HG03060 (cell line): ENCODE results near the gene CD276.
"Not testable (repeated sequence)": the region's sequence is repeated elsewhere in the genome, so short reads cannot be mapped to it uniquely, and the experiment has no call there.

Experiments used
- ATAC-seq: cut with Tn5 transposase; IDR thresholded peaks from one replicate; pipeline ENCODE4 v1.9.1; 2021; ENCODE audit warnings: low read depth, moderate number of reproducible peaks; ENCODE audit not compliant: unreplicated experiment

CD276 gene

DNA sequence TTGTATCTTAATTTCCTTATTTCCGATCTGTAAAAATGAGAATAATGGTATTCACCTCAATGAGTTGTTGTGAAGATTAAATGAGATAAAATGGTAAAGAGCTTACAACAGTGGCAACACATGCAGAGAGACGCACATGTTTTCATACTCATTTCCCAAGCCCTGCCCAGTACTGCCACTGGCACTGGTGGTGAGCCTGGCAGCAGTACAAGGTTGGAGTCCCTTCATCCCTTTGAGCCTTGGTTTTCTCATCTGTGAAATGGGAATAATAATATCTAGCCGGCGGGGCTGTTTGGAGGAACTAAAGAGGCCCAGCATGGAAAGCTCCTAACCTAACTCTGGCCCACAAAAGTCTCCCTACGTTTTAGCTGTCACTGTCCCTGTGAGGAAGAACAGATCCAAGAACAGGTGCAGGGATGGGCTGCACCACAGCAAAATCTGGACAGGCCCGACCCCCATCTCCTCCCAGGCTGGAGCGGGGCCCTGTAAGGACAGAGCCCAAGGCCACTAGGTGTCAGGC, 866 bp upstream of the CD276 start:
- no peak for ATAC-seq

DNA sequence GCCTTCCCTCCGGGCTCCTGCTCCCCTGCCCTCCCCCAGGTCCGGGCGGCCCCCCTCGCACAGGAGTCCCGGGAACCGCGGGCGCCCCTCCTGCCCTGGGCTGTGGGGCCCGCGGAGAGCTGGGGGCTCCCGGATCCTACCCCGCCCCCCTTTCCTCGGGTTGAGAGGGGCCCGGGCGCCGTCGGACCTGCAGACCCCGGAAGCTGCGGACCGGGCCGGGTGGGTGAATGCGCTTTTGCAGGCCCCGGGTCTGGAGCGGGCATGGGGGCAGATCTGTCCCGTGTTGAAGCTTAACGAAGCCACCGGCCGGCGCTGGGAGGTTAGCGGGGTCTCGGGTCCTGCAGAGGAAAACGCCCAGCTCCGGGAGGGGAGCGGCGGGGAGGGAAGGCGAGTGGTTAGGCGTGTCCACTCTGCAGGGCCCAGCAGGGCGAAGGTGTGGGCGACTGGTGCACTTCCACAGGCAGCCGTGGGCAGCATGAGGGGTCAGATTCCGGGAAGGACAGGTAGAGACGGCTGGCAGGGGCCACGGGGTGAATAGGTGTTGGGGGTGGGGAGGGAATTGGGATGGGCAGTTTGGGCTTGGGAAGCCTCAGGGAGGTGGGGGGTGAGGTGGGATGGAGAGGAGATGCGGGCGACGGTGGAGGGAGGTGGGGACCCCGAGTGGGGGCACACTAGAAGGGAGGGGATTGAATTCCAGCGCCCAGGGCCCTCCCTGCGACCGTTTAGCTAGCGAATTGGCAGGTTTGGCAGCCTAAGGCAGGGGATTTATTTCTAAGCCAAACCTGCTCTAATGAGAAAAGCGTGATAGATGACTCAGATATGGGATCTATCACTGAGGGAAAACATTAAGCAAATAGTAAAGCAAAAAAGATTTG, 635 bp downstream of the CD276 start:
- no peak for ATAC-seq

DNA sequence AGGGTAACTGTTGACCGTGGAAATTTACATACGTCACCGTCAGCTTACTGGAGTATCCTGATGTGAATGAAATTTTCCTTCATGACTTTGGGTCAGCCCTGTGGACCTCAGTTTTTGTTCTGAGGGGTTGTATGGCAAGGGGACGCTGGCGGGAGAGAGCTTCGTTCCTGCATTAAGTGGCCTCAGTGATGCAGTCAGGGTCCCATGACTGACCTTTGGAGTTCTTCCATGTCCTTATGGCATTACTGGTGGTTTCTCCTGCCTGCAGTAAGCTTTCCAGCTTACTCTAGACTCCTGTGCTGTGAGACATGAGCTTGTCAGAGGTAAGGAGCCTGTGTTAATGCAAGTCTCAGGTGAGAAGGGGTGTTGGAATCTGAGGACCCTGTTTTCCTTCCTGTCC, 1.8 kb downstream of the CD276 start:
- no peak for ATAC-seq

DNA sequence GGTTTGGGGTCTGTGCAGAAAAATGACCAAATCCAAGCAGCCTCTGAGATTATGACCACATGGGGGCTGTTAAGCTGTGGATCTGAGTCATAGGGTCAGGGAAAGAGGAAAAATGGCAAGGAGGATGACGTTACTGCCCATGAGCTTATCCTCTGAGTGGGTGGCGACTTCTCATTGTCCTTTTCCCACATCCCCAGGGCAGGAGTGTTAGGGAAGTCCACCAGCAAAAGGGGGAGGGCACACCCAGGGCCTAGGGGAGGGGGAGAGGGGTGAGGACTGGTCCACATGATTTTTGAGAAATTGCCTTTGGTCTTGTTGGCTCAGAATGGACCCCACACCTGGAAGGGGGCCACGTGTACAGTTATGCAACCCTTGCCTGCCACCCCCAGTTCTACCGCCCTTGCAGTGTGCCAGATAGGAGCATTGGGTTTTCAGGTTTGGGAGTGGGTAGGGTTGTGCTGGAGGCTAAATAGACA, 2.6 kb downstream of the CD276 start:
- ATAC-seq = no peak

DNA sequence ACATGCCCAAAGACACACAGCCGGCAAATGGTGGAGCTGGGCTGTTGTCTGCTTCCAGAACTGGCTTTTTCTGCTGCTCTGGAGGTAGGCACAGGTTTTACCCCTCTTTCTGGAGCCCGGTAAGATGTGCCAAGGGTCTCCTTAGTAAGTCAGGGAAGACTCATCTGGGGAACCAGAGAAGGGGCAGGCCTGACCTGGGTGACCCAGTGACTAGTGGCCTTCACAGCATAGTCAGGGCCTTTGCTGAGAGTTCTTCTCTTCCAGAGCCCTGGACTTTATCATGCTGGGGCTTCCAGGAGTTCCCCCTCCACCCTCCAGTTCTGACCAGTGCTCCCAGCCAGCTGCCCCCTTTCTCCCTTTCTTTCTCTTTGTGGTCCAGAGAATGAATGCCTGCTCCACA, 3.2 kb downstream of the CD276 start:
- ATAC-seq = no peak

DNA sequence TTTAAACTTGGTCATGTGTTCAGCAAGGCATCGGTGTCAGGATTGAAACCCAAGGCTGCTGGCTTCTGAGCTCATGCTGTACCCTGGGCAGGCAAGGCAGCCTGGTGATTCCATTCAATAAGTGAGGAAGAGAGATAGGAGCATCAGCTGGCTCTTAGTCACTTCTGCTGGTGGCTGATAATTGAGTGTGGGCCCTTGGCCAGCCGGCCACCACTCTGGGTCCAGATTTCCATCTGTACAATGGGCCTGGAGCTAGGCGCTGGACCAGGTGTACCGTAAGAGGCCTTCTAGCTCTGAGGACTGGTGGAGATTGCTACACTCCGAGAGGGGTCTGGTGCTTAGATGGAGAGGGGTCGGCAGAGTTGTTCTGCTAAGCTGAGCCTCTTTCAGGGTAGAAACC, 4.3 kb downstream of the CD276 start:
- no peak for ATAC-seq

DNA sequence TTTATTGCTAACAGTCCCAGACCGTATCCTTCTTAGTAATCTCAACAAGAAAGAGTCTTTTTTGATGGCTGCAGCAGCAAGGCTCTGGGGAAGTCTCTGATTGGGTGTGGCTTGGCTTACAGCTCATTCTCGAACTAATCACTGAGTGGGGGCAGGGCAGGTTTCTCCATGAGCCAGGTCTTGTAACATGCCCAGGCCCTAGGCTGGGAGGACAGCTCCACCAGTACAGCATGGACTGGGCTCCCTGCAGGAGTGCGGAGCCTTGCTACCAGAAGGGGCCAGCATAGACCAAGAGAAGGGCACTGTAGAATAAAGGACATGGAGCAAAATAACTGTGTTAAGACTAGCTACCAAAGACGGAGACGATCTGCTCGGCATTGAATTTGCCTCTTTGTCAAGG, 7.2 kb downstream of the CD276 start:
- ATAC-seq = no peak

DNA sequence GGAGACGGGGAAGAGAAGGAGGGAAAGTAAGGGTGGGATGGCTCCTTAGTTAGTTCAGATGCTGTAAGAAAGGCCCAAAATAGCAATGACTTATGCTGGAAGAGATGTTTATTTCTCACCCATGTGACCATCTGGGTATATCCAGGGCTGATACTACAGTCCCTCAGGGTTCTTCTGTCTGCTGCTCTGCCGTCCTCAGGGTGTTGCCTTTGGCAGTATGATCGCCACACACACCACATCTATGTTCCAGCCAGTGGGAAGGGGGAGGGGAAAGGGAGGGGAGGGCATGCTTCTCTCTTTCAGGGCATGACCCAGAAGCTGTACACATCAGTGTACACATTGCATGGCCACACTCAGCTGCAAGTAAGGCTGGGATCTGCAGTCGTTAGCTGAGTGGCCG, 10.2 kb downstream of the CD276 start:
- ATAC-seq = no peak

DNA sequence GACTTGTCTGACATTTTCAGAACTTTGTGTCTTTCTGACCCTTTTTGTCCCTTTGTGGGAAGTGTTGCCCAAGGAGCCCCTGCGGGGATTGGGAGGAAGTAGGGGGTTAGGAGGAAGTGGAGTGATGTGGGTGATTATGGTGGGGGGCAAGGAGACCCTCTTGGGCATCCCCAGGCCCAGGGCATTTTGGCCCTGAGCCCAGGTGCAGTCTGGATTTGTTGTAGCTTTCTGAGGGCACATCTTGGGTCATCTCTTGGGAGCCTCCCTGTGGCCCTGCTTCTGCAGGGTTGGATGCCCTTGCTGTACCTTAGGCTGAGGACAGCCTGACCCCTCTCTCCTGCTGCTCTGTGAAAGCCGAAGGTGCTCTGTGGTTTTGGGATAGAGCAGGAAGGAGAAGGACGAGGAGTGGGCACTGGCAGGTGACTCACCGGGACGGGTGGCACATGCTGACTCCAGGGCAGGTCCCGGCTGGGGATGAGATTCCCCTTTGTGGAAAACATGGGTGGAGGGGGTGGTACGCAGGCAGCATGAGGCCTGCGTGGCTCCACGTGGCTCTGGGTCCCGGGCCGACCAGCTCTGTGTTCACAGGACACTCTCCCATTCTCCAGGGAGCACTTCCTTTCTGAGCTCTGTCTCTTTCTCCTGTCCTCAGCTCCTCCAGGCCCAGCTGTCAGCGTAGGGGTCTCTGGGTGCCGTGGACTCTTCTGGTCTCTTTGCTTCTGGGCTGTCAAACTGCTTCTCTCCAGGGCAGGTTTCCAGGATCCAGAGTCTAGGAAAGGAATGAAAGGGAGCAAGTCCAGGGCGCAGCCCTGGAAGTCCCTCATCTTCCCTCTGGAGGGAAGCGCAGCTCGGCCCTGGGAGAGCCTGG, 11.8 kb downstream of the CD276 start:
- ATAC-seq = no peak

DNA sequence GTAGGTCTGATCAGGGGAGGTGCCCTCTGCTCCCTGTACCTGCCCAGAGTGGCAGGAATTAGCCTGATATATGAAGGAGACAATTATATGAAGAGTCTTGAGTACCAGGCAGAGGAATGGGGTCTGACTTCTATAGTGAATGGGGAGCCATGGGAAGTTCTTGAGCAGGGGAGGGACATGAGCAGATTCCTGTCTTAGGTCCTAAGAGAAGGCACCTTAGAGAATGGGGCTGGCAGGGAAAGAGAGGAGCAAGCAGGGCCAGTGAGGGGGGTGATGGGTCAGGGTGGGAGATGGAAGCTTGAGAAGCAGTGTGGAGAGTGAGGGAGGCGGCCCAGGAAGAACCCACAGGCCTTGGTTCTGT, 12.4 kb downstream of the CD276 start:
- no peak for ATAC-seq

DNA sequence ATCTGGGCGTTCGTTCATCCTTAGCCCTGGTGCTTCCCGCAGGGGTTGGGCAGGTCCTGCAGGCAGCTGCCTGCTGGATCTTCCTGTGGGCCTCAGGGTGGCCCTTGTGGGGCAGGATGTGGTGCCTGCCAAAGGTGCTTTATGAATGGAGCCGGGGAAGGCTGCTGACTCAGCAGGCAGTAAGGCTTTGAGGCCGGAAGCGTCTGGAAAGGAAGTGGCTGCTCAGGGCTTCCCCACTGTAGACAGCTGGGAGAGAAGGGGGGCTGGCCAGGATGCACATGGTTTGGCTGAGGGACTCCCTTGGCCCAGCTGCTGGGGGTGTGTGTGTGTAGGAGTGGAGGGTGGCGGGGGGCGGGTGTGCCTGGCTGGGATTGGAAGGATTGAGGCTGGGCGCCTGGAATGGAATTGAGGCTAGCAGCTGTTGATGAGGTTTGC, 12.9 kb downstream of the CD276 start:
- peak; percentile 56 for ATAC-seq

DNA sequence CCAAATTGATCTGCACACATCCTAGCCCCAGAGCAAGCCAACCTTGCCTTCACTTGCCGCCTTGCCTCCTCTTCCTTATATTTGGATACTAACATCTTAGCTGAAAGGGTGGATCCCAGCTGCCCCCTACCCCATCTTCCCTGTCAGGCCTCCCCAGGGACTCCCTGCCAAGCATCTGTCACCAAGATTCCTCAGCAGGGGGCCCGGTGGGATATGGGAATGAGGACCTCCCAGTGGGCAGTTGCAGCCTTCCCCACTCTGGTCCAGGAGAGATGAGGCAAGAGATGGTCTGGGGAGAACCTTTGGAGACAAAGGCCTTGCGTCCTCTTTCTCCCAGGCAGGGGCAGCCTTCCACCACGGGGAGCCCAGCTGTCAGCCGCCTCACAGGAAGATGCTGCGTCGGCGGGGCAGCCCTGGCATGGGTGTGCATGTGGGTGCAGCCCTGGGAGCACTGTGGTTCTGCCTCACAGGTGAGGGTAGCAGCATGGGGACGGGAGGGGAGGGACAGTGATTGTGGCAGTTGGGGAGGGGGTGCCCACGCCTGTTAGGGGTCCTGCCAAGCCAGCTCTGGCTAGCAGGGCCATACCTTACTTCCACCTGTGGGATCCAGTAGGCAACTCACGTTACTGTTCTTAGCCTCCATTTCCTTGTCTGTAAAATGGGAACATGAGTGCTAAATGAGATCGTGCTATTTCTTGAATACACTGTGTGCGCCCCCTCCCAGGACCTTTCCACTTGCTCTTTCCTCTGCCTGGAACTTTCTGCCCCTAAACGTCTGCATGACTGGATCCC, 15.3 kb downstream of the CD276 start:
- no peak for ATAC-seq

DNA sequence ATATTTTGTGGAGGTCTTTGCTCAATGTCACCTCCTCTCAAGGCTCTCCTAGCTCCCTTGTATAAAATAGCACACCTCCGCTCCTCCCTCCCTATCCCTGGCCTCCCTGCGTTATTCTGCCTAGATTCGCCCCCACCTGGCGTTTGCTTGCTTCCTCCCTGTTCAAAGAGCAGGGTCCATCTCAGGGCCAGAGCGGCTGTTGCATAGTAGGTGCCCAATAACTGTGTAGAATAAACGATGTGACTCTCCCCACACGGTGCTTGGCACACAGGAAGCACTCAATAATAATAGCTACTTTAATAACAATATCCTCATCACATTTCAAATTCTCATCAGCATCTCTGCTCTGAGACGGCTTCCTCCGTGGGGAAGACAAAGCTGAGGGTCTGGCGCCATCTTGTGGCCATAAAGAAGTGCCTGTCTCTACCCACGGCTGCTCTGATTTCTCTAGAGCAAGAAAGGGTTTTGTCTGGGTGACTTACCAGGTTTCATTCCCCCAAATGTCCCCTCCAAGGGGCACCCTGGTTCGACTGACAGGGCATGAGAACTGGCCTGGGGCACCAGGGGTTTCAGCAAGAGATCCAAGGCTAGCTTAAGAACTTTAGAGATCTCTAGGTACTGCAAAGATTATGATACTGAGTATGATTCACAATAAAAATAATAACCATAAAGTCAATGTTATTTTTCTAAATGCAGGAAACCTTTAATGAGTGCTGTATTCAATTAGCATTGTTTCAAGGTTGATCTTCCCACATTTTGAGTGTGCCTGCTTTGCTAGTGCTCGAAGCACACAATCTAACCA, 16.1 kb downstream of the CD276 start:
- no peak for ATAC-seq

DNA sequence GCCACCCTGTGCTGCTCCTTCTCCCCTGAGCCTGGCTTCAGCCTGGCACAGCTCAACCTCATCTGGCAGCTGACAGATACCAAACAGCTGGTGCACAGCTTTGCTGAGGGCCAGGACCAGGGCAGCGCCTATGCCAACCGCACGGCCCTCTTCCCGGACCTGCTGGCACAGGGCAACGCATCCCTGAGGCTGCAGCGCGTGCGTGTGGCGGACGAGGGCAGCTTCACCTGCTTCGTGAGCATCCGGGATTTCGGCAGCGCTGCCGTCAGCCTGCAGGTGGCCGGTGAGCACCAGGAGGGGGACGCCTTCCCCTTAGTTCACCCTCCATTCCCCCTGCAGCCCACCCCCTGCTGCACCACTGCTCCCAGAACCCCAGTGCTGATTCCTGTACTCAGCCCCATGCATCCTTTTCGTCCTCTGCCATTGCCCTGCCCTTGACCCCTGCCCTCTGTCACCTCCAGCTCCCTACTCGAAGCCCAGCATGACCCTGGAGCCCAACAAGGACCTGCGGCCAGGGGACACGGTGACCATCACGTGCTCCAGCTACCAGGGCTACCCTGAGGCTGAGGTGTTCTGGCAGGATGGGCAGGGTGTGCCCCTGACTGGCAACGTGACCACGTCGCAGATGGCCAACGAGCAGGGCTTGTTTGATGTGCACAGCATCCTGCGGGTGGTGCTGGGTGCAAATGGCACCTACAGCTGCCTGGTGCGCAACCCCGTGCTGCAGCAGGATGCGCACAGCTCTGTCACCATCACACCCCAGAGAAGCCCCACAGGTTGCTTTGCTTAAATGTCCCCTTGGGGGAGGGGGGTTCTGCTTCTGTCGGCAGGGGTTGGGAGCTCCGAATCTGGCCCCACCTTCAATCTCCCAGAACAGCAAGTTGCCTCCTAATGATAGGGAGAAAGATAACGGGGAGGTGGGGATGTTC, 18.4 kb downstream of the CD276 start:
- not testable (repeated sequence) for ATAC-seq

DNA sequence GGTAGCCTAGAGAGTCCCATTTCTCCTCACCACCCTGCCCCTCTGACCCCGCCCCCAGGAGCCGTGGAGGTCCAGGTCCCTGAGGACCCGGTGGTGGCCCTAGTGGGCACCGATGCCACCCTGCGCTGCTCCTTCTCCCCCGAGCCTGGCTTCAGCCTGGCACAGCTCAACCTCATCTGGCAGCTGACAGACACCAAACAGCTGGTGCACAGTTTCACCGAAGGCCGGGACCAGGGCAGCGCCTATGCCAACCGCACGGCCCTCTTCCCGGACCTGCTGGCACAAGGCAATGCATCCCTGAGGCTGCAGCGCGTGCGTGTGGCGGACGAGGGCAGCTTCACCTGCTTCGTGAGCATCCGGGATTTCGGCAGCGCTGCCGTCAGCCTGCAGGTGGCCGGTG, 19.4 kb downstream of the CD276 start:
- ATAC-seq = not testable (repeated sequence)

DNA sequence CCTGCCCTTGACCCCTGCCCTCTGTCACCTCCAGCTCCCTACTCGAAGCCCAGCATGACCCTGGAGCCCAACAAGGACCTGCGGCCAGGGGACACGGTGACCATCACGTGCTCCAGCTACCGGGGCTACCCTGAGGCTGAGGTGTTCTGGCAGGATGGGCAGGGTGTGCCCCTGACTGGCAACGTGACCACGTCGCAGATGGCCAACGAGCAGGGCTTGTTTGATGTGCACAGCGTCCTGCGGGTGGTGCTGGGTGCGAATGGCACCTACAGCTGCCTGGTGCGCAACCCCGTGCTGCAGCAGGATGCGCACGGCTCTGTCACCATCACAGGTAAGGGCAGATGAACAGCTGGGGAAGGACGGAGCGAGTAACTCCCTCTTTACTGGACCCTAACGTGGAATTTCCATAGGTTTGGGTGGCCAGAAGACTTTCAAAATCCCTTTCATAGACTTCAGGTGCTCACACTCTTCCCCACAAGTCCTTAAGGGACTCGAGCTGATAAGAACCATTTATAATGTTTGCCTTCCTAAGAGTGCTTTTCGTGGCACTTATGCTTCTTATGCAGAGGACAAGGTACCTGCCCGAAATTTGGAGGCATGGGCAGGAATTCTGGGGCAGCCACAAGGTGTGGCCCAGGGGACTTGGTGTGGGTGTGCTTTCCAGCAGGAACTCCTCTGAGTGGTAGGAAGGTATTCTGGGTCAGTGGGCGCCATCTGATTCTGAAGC, 20.1 kb downstream of the CD276 start:
- ATAC-seq = not testable (repeated sequence)

DNA sequence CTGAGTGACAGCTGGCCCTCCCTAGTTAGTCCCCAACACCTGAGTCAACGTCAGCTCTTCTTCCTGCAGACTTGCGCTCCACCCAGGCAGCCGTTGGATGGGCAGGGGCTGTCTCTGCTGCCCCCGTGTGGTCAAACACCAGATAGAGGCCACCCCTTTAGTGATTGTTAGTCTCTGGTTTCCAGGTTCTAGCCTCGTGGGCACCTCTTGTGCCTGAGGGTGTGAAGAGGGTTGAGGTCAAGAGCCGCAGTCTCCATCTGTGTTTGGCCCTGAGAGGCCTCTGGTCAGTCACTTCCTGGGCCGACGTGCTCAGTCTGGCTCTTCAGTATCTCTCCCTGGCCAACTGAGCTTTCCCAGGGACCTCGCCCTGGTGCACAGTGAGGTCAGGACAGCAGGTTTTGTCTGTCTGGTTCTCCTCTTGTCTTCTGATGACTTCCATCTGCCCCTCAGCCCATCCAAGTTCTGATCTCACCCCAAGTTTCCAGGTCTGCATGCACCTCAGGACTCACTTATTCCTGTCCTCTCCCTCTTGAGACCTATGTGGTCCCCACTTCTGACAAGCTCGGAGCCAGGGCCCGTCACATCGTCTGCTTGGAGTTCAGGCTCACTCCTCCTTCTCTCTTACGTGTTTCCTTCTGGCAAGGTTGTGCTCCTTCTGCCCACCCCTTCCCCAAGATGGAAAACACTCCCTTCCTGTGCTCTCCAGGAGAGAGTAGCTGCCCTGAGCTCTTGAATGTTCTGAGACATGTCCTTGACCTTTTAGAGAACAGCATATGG, 20.9 kb downstream of the CD276 start:
- ATAC-seq = no peak
